ENCODE data around the gene USP37.

The USP37 gene

DNA sequence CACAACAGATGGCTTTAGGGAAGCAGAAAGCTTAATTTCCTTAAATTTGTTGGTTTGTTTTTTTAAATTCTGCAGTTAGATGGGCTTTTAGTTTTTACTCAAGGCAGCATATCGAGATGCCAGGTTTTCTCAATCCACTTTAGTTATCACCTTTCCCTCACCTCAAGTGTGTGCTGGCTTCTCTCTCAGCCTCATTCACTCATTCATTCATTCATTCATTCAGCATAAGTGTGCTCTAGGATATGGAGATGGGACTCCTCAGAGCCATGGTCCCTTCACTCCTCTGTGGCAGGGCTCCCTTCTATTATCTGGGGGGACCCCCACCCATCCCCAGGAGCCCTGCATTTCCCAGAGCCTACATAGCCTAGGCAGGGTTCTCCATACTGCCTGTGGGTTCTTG, 130.2 kb downstream of the USP37 start:
- no peak for TF ChIP-seq ZFX (IDR thresholded peaks at IDR 0.05; ENCODE audit: borderline replicate concordance)
- TF ChIP-seq, protein P1, sequence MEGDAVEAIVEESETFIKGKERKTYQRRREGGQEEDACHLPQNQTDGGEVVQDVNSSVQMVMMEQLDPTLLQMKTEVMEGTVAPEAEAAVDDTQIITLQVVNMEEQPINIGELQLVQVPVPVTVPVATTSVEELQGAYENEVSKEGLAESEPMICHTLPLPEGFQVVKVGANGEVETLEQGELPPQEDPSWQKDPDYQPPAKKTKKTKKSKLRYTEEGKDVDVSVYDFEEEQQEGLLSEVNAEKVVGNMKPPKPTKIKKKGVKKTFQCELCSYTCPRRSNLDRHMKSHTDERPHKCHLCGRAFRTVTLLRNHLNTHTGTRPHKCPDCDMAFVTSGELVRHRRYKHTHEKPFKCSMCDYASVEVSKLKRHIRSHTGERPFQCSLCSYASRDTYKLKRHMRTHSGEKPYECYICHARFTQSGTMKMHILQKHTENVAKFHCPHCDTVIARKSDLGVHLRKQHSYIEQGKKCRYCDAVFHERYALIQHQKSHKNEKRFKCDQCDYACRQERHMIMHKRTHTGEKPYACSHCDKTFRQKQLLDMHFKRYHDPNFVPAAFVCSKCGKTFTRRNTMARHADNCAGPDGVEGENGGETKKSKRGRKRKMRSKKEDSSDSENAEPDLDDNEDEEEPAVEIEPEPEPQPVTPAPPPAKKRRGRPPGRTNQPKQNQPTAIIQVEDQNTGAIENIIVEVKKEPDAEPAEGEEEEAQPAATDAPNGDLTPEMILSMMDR (IDR thresholded peaks at IDR 0.05) = no peak
- H3K27ac ChIP-seq = peak overlapping the region; percentile 100

DNA sequence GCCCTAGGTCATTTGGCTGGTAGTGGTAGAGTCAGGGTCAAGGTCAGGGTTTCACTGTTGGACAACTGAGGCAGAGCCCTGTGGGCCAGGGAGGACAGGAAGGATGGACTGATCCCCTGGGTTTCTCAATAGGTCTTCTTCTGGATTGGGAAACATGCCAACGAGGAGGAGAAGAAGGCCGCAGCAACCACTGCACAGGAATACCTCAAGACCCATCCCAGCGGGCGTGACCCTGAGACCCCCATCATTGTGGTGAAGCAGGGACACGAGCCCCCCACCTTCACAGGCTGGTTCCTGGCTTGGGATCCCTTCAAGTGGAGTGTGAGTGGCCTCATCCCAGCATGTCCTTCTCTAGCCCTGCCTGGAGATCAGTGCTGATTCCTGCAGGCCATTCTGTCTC, 131.2 kb downstream of the USP37 start:
- TF ChIP-seq ZFX (IDR thresholded peaks at IDR 0.05; ENCODE audit: borderline replicate concordance) = no peak
- TF ChIP-seq, protein P1 (IDR thresholded peaks at IDR 0.05) = no peak
- peak overlapping the region; percentile 100 for H3K27ac ChIP-seq

DNA sequence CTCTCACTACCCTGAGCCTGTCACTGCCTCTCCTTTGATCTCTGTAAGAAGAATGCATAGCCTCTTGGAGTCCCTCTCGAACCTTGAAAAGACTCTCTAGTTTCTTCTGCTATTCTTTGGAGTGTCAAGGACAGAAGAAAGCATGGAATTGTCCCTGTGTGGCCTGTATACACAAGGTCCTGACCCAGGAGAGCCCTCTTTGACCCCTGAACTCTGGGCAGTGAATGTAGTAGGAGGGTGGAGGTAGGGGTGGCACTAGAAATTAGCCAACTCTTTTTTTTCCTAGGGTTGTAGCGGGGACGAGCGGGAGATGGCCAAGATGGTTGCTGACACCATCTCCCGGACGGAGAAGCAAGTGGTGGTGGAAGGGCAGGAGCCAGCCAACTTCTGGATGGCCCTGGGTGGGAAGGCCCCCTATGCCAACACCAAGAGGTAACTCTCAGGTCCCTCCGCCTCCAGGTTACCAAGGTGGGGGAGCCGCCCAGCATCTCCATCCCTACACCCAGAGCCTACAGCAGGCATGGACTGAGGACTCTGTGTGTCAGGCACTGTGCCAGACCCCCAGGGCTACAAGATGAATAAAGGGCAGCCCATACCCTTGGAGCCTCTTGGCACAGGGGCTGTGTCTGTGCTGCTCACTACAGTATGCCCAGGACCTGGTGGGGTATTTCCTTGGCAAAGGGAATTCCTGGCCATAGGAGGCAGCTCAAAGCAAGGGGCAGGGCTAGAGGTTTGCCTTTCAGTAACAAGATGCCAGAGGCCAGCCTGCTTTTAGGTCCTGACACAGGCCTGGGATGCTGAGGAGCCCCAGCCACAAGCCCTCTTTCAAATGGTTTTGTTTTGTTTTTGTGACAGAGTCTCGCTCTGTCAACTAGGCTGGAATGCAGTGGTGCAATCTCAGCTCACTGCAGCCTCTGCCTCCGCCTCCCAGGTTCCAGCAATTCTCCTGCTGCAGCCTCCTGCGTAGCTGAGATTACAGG, 132.9 kb downstream of the USP37 start:
- no peak for TF ChIP-seq ZFX (IDR thresholded peaks at IDR 0.05; ENCODE audit: borderline replicate concordance)
- TF ChIP-seq, protein P1 (IDR thresholded peaks at IDR 0.05) = no peak
- peak overlapping the region; percentile 100 for H3K27ac ChIP-seq

DNA sequence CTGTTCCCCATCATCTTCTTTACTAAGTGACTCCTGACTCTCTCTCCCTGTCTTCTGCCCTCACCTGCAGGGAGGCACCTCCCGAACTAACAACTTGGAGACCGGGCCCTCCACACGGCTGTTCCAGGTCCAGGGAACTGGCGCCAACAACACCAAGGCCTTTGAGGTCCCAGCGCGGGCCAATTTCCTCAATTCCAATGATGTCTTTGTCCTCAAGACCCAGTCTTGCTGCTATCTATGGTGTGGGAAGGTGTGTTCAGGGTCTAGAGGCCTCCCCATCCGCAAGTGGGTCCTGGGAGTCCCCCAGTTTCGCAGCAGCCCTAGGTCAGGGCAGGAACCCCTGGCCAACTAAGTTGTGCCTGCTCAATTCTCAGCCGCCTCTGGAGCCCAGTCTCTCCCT, 133.7 kb downstream of the USP37 start:
- TF ChIP-seq, protein P1 (IDR thresholded peaks at IDR 0.05) = no peak
- TF ChIP-seq ZFX (IDR thresholded peaks at IDR 0.05; ENCODE audit: borderline replicate concordance) = no peak
- H3K27ac ChIP-seq = peak overlapping the region; percentile 100

DNA sequence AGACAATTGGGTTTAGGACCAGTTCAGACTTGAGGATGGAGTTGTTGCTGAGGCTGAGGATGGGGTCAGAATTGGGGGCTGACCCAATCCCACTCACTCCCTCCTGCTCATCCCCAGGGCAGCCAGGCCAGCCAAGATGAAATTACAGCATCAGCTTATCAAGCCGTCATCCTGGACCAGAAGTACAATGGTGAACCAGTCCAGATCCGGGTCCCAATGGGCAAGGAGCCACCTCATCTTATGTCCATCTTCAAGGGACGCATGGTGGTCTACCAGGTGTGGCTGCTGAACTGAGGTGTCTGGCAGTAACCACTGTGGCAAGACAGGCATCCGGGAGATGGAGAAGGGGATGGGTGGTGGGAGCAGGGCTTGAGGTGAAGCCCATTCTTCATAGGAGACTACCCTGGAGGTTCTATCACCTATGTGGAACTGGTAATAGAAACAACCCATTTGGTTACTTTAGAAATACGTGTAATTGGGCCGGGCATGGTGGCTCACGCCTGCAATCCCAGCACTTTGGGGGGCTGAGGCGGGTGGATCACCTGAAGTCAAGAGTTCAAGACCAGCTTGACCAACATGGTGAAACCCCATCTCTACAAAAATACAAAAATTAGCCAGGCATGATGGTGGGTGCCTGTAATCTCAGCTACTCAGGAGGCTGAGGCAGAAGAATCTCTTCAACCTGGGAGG, 135.3 kb downstream of the USP37 start:
- no peak overlapping the region; the same call in 1 of the 2 replicates for H3K27ac ChIP-seq
- TF ChIP-seq ZFX (IDR thresholded peaks at IDR 0.05; ENCODE audit: borderline replicate concordance) = no peak
- TF ChIP-seq, protein P1 (IDR thresholded peaks at IDR 0.05) = no peak

DNA sequence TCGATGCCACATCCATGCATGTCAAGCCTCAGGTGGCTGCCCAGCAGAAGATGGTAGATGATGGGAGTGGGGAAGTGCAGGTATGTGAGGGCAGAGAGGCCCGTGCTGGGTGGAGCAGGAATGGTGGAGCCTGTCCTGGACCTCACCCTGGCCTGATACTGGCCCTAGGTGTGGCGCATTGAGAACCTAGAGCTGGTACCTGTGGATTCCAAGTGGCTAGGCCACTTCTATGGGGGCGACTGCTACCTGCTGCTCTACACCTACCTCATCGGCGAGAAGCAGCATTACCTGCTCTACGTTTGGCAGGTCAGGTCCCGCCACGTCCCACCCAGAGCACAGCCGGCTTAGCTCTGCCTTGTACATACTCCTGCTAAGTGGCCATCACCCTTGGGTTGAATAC, 136.3 kb downstream of the USP37 start:
- TF ChIP-seq, protein P1 (IDR thresholded peaks at IDR 0.05) = no peak
- no peak for TF ChIP-seq ZFX (IDR thresholded peaks at IDR 0.05; ENCODE audit: borderline replicate concordance)
- no peak overlapping the region for H3K27ac ChIP-seq

DNA sequence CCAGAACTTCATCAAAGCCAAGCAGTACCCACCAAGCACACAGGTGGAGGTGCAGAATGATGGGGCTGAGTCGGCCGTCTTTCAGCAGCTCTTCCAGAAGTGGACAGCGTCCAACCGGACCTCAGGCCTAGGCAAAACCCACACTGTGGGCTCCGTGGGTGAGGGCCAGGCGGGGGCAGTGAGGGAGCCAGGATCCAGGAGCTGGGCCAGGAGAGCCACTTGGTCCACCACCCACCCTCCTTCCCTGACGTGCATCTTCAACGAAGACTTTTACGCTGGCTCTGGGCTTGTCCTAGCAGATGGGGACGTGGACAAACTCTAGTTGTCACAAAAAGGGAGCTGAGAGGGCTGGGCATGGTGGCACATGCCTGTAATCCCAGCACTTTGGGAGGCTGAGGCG, 137.4 kb downstream of the USP37 start:
- H3K27ac ChIP-seq = no peak overlapping the region
- TF ChIP-seq, protein P1 (IDR thresholded peaks at IDR 0.05) = no peak
- no peak for TF ChIP-seq ZFX (IDR thresholded peaks at IDR 0.05; ENCODE audit: borderline replicate concordance)
